ENCODE measurements around the gene KRI1. TPM values are rescaled to one million over a fixed set of nuclear protein-coding genes. Genes with fewer than 3 reads are reported as not detected.

KRI1 gene
- total RNA-seq, 6 experiments from 2014 or later = 12.8 to 20.2 (median 17.5) TPM

GRCh38 chr19:10566658-10567410, 1.0 kb upstream of the KRI1 start:
- H3K27ac Mint-ChIP-seq = peak overlapping the region; percentile 87
- peak overlapping the region; percentile 92 for H3K4me3 Mint-ChIP-seq
- peaks cover 40% of the 10 kb centered on the region for H3K4me1 Mint-ChIP-seq (ENCODE audit: low read depth)
- peaks cover 5% of the 10 kb centered on the region; the same call in 1 of the 2 replicates for H3K27me3 Mint-ChIP-seq (ENCODE audit: insufficient read depth)
- DNase-seq = no peak
- no peaks in the 10 kb centered on the region for H3K9me3 Mint-ChIP-seq
- H3K36me3 Mint-ChIP-seq (ENCODE audit: low read depth) = 0 out of 2 replicates have a peak, but pooled peaks cover 4% of the 10 kb centered on the region
- TF ChIP-seq CTCF (IDR thresholded peaks at IDR 0.05) = no peak

- Mint-ChIP-seq H3K27me3 (ENCODE audit: insufficient read depth) (peaks cover 5% of the 10 kb centered on the region; the same call in 1 of the 2 replicates), H3K27ac (peak overlapping the region; percentile 87)
These were observed 523 bp upstream of the KRI1 start for GRCh38 chr19:10566408-10566657.

DNA sequence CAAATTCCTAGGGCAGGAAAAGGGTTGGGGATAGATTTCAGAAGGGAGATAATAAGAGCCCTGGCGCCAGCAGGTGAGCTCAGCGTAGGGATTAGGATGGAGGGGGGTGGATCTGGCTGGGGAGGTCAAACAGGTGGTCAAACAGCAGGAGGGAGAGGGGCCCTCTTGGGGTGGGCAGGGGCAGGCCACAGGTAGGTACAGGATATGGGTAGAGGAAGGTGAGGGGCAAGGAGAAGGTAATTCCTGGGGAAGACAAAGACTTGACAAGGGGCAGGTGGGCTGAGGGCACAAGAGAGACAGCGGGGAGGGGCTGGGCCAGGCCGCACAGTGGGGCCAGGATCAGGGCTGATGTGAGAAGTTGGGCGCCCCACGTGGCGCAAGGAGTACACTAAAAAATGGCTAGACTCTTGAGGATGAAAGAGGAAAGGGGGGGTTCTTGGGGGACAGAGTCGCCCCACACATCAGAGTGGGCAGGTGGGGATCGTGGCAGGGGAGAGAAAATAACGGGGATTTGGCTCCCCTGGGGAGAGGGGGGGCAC, 713 bp downstream of the KRI1 start:
- peaks cover 40% of the 10 kb centered on the region for H3K4me1 Mint-ChIP-seq (ENCODE audit: low read depth)

More at GRCh38 chr19:10566408-10566657, 523 bp upstream of the KRI1 start:
- no peaks in the 10 kb centered on the region for H3K9me3 Mint-ChIP-seq
- peaks cover 40% of the 10 kb centered on the region for H3K4me1 Mint-ChIP-seq (ENCODE audit: low read depth)
- H3K4me3 Mint-ChIP-seq = peak overlapping the region; percentile 92
- H3K36me3 Mint-ChIP-seq (ENCODE audit: low read depth) = peaks cover 4% of the 10 kb centered on the region; the same call in 1 of the 2 replicates
- no peak for TF ChIP-seq CTCF (IDR thresholded peaks at IDR 0.05)
- DNase-seq = no peak

DNA sequence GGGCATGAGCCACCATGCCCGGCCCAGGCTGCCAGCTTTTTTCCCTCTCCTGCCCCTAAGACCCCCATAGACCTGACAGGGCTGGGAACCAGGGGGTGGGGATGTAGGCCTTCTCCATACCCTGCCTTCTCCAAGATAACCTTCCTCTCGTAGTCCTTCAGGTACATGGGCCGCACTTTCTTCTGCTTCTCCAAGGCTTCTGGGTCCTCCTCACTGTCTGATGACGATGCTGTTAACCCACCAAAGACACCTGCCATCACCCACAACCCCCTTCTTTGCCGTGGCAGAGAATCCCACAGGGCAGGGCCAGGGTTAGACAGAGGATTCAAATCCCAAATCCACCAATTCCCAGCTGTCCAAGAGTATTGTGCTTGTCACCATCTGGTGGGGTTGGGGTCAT, 3.2 kb downstream of the KRI1 start:
- Mint-ChIP-seq H3K27me3 (ENCODE audit: insufficient read depth) (peaks cover 5% of the 10 kb centered on the region; the same call in 1 of the 2 replicates), H3K9me3 (no peaks in the 10 kb centered on the region), H3K27ac (no peak overlapping the region), H3K4me1 (ENCODE audit: low read depth) (peaks cover 28% of the 10 kb centered on the region), H3K36me3 (ENCODE audit: low read depth) (peaks cover 12% of the 10 kb centered on the region; the same call in 1 of the 2 replicates), H3K4me3 (no peak overlapping the region)
- TF ChIP-seq CTCF (IDR thresholded peaks at IDR 0.05) = no peak
- DNase-seq = no peak

More for the DNA sequence above, 713 bp downstream of the KRI1 start:
- no peak for TF ChIP-seq CTCF (IDR thresholded peaks at IDR 0.05)
- Mint-ChIP-seq H3K4me3 (peak overlapping the region; percentile 92), H3K9me3 (no peaks in the 10 kb centered on the region), H3K36me3 (ENCODE audit: low read depth) (peaks cover 10% of the 10 kb centered on the region; the same call in 1 of the 2 replicates), H3K27me3 (ENCODE audit: insufficient read depth) (peaks cover 5% of the 10 kb centered on the region; the same call in 1 of the 2 replicates), H3K27ac (peak overlapping the region; percentile 87)
- no peak for DNase-seq

DNA sequence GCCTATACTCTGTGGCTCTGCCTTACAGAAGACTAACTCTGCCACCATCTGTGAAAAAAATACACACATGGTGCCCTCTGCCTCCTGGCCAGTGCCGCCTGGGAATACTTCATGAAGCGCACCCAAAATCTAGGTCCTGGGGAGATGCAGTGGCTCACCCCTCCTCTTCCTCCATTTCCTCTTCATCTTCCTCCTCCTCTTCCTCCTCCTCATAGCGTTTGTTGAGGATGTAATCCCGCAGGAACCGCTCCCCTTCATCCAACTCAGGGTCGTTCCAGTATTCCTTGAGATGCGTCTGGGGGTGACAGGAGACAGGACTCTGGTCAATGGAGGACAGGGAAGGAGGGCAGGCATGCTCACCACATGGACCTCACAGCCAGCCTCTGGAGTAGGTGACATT, 5.7 kb downstream of the KRI1 start:
- H3K4me3 Mint-ChIP-seq = no peak overlapping the region
- H3K4me1 Mint-ChIP-seq (ENCODE audit: low read depth) = peaks cover 9% of the 10 kb centered on the region
- H3K27me3 Mint-ChIP-seq (ENCODE audit: insufficient read depth) = peaks cover 4% of the 10 kb centered on the region
- no peaks in the 10 kb centered on the region for H3K9me3 Mint-ChIP-seq
- TF ChIP-seq CTCF (IDR thresholded peaks at IDR 0.05) = no peak
- peaks cover 12% of the 10 kb centered on the region; the same call in 1 of the 2 replicates for H3K36me3 Mint-ChIP-seq (ENCODE audit: low read depth)
- H3K27ac Mint-ChIP-seq = no peak overlapping the region
- no peak for DNase-seq
